Spleen (tissue), 11 donors: Measurements from ENCODE around the gene CHRNA9. TPM values are rescaled to one million over a fixed set of nuclear protein-coding genes. Genes with fewer than 3 reads are reported as not detected.

ENCODE experiments used
- DNase-seq: peaks from one replicate; pipeline ENCODE4 v3.0.0-alpha.2; 2020
- H3K27ac ChIP-seq, 8 donors: fragments of 200-600 bp; sonication (generic) in 7 of 8; 1 replicate in 4 of 8; 2 replicates in 4 of 8; pipeline versions ENCODE4 v1.5.0 to v1.8.0; 2016 to 2021; ENCODE audit warnings: inconsistent platforms in 4 of 8, mild to moderate bottlenecking in 4 of 8, moderate library complexity in 1 of 8
- H3K27me3 ChIP-seq, 7 donors: fragments of 200-600 bp; sonication (generic) in 6 of 7; replicated peaks in 1 of 7; 1 replicate in 4 of 7; 2 replicates in 3 of 7; pipeline versions ENCODE4 v1.5.0 to v1.8.0; 2016 to 2021; ENCODE audit warnings: inconsistent platforms in 3 of 7, mild to moderate bottlenecking in 1 of 7
- H3K36me3 ChIP-seq, 6 donors: fragments of 200-600 bp; sonication (generic) in 5 of 6; 1 replicate in 4 of 6; 2 replicates in 2 of 6; pipeline versions ENCODE4 v1.5.0 to v1.8.0; 2016 to 2021; ENCODE audit warnings: inconsistent platforms in 2 of 6
- H3K4me1 ChIP-seq, 6 donors: fragments of 200-600 bp; sonication (generic) in 5 of 6; 1 replicate in 3 of 6; 2 replicates in 3 of 6; pipeline versions ENCODE4 v1.5.0 to v1.8.0; 2016 to 2021; ENCODE audit warnings: inconsistent platforms in 3 of 6
- H3K4me3 ChIP-seq, 8 donors: fragments of 200-600 bp; sonication (generic) in 7 of 8; 1 replicate in 4 of 8; 2 replicates in 4 of 8; pipeline versions ENCODE4 v1.5.0 to v1.8.0; 2016 to 2021; ENCODE audit warnings: inconsistent platforms in 4 of 8, mild to moderate bottlenecking in 4 of 8, moderate library complexity in 2 of 8
- H3K9me3 ChIP-seq, 8 donors: fragments of 200-600 bp; sonication (generic) in 7 of 8; 1 replicate in 4 of 8; 2 replicates in 4 of 8; pipeline versions ENCODE4 v1.5.0 to v1.8.0; 2016 to 2021; ENCODE audit warnings: inconsistent platforms in 4 of 8
- CTCF ChIP-seq, 11 experiments: fragments of 200-600 bp in 7 of 11; fragments of 450-650 bp in 4 of 11; sonication (generic) in 4 of 11; IDR thresholded peaks in 8 of 11; conservative IDR thresholded peaks in 3 of 11; 1 replicate in 7 of 11; 2 replicates in 4 of 11; pipeline versions ENCODE4 v1.4.0 to v1.8.0; 2016 to 2021; ENCODE audit warnings: antibody characterized with exemption in 11 of 11, inconsistent platforms in 4 of 11, mild to moderate bottlenecking in 1 of 11
- POLR2A ChIP-seq, 3 donors: fragments of 450-650 bp; IDR thresholded peaks; one replicate each; pipeline ENCODE4 v1.5.1; 2017; ENCODE audit warnings: antibody characterized with exemption in 3 of 3, mild to moderate bottlenecking in 1 of 3
- POLR2AphosphoS5 ChIP-seq, 3 donors: sonication (generic); formaldehyde crosslinking; IDR thresholded peaks; one replicate each; pipeline ENCODE4 v1.5.1; 2017; ENCODE audit warnings: antibody characterized with exemption in 3 of 3
- WGBS, 5 donors: extraction: QIAGEN DNeasy Blood & Tissue Kit in 3 of 5; methylation state at CpG; one replicate each; pipeline versions ENCODE4 v1.1.5 to v1.1.7; 2013 to 2018; 5-methylcytosine and 5-hydroxymethylcytosine counted together
- intact Hi-C: fragments of 100-400 bp; cut with DNase I; formaldehyde crosslinking; loops from one replicate; pipeline ENCODE4 v1.15.0; 2023; ENCODE audit warnings: low total_unique reads
- polyA plus RNA-seq, 3 donors: library from polyadenylated mRNA; stranded (reverse); fragments of 200-250 nt; gene quantifications; one replicate each; pipeline ENCODE4 v1.2.1, GENCODE V29; 2013
- total RNA-seq, 7 donors: library from RNA; depleted of rRNA in 3 of 7; stranded (reverse); fragments of >200 nt in 3 of 7; fragmentation: NEBNext Ultra II Directional in 4 of 7; extraction: Animal tissue kit (Norgen Biotek cat#: 25700) in 4 of 7; gene quantifications; one replicate each; pipeline versions ENCODE4 v1.1.0 to v1.2.1, GENCODE V29; 2016 to 2021
- donor health status: healthy with polysubstance abuse.
- donor health status: DM: no; HTN: no; CAD: no; lungs with moderate emphysema.
- donor health status: DM: no; HTN: no; CAD: no.
- donor health status: Bipolar disorder and iron deficiency.
- donor health status: healthy.
- donor health status: DM: no; HTN: no; CAD: no.
- donor health status: DM: yes; HTN: yes; CAD: no.

CHRNA9 gene
- total and polyA plus RNA-seq, 10 donors, result 0.03 to 0.11 TPM; not detected in 8

- no peak for DNase-seq
- no peak overlapping the region for H3K27ac ChIP-seq
- WGBS, 5 donors, result 65 to 89% (median 81%) methylated on average over 4 of the region's 4 CpGs
- intact Hi-C loops, result no loop called here
- TF ChIP-seq CTCF (IDR thresholded peaks at IDR 0.05 in 8 of 11, conservative IDR thresholded peaks at IDR 0.05 in 3 of 11) (no peak), POLR2AphosphoS5 (IDR thresholded peaks at IDR 0.05) (no peak), POLR2A (IDR thresholded peaks at IDR 0.05) (no peak)
- H3K4me3 ChIP-seq, result no peak overlapping the region
- H3K27me3 ChIP-seq, result no peaks in the 10 kb centered on the region
- no peaks in the 10 kb centered on the region for H3K36me3 ChIP-seq
- peaks cover 0 to 6% (median 0%) of the 10 kb centered on the region in 6 donors for H3K4me1 ChIP-seq
- H3K9me3 ChIP-seq, result no peaks in the 10 kb centered on the region
Measured at GRCh38 chr4:40395166-40395900, 60.2 kb downstream of the CHRNA9 start.

- Histone ChIP-seq H3K4me3 (no peak overlapping the region), H3K27me3 (no peaks in the 10 kb centered on the region), H3K36me3 (no peaks in the 10 kb centered on the region), H3K27ac (peak overlapping the region in 1 of 8 donors; percentile 20), H3K9me3 (no peaks in the 10 kb centered on the region), H3K4me1 (peaks cover 0 to 6% (median 0%) of the 10 kb centered on the region in 6 donors)
- DNase-seq, result no peak
- intact Hi-C loops, result no loop called here
- WGBS, 5 donors, result 69 to 85% (median 77%) methylated on average over 7 of the region's 7 CpGs
- no peak for TF ChIP-seq POLR2A (IDR thresholded peaks at IDR 0.05)
- no peak for TF ChIP-seq POLR2AphosphoS5 (IDR thresholded peaks at IDR 0.05)
- TF ChIP-seq CTCF (IDR thresholded peaks at IDR 0.05 in 8 of 11, conservative IDR thresholded peaks at IDR 0.05 in 3 of 11), result no peak
Measured at GRCh38 chr4:40395908-40396793, 61.0 kb downstream of the CHRNA9 start.

- WGBS, 5 donors, result 73 to 92% (median 88%) methylated on average over 3 of the region's 3 CpGs
Measured at GRCh38 chr4:40399578-40399977, 64.4 kb downstream of the CHRNA9 start.

More at GRCh38 chr4:40399578-40399977, 64.4 kb downstream of the CHRNA9 start:
- no peak for TF ChIP-seq POLR2A (IDR thresholded peaks at IDR 0.05)
- no peak for TF ChIP-seq POLR2AphosphoS5 (IDR thresholded peaks at IDR 0.05)
- TF ChIP-seq CTCF (IDR thresholded peaks at IDR 0.05 in 8 of 11, conservative IDR thresholded peaks at IDR 0.05 in 3 of 11), result no peak
- no peaks in the 10 kb centered on the region for H3K9me3 ChIP-seq
- peak overlapping the region in 1 of 8 donors; percentile 0 for H3K27ac ChIP-seq
- H3K27me3 ChIP-seq, result no peaks in the 10 kb centered on the region
- intact Hi-C loops, result no loop called here
- no peak overlapping the region for H3K4me3 ChIP-seq
- DNase-seq, result no peak
- H3K36me3 ChIP-seq, result no peaks in the 10 kb centered on the region
- H3K4me1 ChIP-seq, result peaks cover 0 to 4% (median 0%) of the 10 kb centered on the region in 6 donors
